HEK293 (cell line): ENCODE results near the gene DACT3.

Source experiments
- CTCF ChIP-seq: fragments of 450-650 bp; formaldehyde crosslinking; IDR thresholded peaks from 2 replicates; pipeline ENCODE4 v1.5.1; 2016; ENCODE audit warnings: missing biosample characterization, missing genetic modification characterization
- GLI2 ChIP-seq: fragments of 450-650 bp; formaldehyde crosslinking; IDR thresholded peaks from 2 replicates; pipeline ENCODE4; 2017; ENCODE audit warnings: missing biosample characterization, missing genetic modification characterization, low read depth, borderline replicate concordance
- KLF8 ChIP-seq: fragments of 450-650 bp; formaldehyde crosslinking; IDR thresholded peaks from 2 replicates; pipeline ENCODE4 v1.5.1; 2016; ENCODE audit warnings: missing biosample characterization, missing genetic modification characterization
- OSR2 ChIP-seq: fragments of 450-650 bp; formaldehyde crosslinking; IDR thresholded peaks from 2 replicates; pipeline ENCODE4 v1.5.1; 2016; ENCODE audit warnings: missing biosample characterization, missing genetic modification characterization
- ZBTB21 ChIP-seq: fragments of 450-650 bp; formaldehyde crosslinking; IDR thresholded peaks from 2 replicates; pipeline ENCODE4 v1.5.1; 2017; ENCODE audit warnings: missing biosample characterization, missing genetic modification characterization
- ZBTB6 ChIP-seq: fragments of 450-650 bp; formaldehyde crosslinking; IDR thresholded peaks from 2 replicates; pipeline ENCODE4 v1.5.1; 2017; ENCODE audit warnings: missing biosample characterization, missing genetic modification characterization
- ZFP37 ChIP-seq: fragments of 450-650 bp; formaldehyde crosslinking; IDR thresholded peaks from 2 replicates; pipeline ENCODE4 v1.5.1; 2016; ENCODE audit warnings: missing biosample characterization, missing genetic modification characterization
- ZNF174 ChIP-seq: fragments of 450-650 bp; formaldehyde crosslinking; IDR thresholded peaks from 2 replicates; pipeline ENCODE4 v1.5.0; 2017; ENCODE audit warnings: missing biosample characterization, mild to moderate bottlenecking, missing genetic modification characterization
- ZNF211 ChIP-seq: fragments of 450-650 bp; formaldehyde crosslinking; IDR thresholded peaks from 2 replicates; pipeline ENCODE4 v1.5.1; 2016; ENCODE audit warnings: low read depth, missing biosample characterization, missing genetic modification characterization
- ZNF266 ChIP-seq: fragments of 450-650 bp; formaldehyde crosslinking; IDR thresholded peaks from 2 replicates; pipeline ENCODE4 v1.5.1; 2016; ENCODE audit warnings: missing biosample characterization, missing genetic modification characterization, low read depth
- TF ChIP-seq, protein P1 (sequence below): fragments of 450-650 bp; formaldehyde crosslinking; conservative IDR thresholded peaks from 2 replicates; pipeline ENCODE4 v1.5.1; 2016; ENCODE audit warnings: low read depth, missing biosample characterization, missing genetic modification characterization
- TF ChIP-seq, protein P2 (sequence below): fragments of 450-650 bp; formaldehyde crosslinking; IDR thresholded peaks from 2 replicates; pipeline ENCODE4 v1.5.1; 2017; ENCODE audit warnings: missing biosample characterization, missing genetic modification characterization
- TF ChIP-seq, protein P3 (sequence below): fragments of 450-650 bp; formaldehyde crosslinking; IDR thresholded peaks from 2 replicates; pipeline ENCODE4 v1.5.1; 2016; ENCODE audit warnings: missing biosample characterization, missing genetic modification characterization

DNA sequence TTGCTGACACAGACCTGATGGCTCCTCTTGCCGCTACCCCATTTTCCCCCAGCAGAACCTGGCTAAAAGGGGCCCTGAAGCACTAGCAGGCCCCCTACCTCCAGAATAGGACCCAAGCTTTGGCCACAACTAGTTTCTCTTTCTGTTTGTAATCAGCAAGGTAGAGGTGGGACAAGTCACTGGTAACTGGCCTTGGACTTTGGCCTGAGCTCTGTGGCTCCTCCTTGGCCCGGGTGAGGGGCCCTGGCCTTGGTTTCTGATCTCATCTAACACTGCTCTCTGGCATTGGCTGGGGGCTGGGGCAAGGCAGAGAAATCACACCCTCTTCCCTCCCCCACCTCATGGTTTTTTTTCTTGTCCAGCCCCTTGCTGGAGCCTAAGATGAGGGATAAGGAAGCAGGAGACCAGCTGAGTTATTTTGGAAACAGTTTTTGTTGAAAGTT lies 57.8 kb downstream of the DACT3 start:
- TF ChIP-seq, protein P1, sequence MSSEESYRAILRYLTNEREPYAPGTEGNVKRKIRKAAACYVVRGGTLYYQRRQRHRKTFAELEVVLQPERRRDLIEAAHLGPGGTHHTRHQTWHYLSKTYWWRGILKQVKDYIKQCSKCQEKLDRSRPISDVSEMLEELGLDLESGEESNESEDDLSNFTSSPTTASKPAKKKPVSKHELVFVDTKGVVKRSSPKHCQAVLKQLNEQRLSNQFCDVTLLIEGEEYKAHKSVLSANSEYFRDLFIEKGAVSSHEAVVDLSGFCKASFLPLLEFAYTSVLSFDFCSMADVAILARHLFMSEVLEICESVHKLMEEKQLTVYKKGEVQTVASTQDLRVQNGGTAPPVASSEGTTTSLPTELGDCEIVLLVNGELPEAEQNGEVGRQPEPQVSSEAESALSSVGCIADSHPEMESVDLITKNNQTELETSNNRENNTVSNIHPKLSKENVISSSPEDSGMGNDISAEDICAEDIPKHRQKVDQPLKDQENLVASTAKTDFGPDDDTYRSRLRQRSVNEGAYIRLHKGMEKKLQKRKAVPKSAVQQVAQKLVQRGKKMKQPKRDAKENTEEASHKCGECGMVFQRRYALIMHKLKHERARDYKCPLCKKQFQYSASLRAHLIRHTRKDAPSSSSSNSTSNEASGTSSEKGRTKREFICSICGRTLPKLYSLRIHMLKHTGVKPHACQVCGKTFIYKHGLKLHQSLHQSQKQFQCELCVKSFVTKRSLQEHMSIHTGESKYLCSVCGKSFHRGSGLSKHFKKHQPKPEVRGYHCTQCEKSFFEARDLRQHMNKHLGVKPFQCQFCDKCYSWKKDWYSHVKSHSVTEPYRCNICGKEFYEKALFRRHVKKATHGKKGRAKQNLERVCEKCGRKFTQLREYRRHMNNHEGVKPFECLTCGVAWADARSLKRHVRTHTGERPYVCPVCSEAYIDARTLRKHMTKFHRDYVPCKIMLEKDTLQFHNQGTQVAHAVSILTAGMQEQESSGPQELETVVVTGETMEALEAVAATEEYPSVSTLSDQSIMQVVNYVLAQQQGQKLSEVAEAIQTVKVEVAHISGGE (tag by site-specific recombination), result no peak
- TF ChIP-seq ZNF266 (no peak), CTCF (no peak), OSR2 (tag by site-specific recombination) (no peak), ZNF211 (tag by site-specific recombination) (no peak), ZNF174 (tag by site-specific recombination) (no peak), KLF8 (no peak), GLI2 (tag by site-specific recombination) (no peak), ZBTB6 (no peak), ZFP37 (tag by site-specific recombination) (no peak), ZBTB21 (tag by site-specific recombination) (no peak)
- TF ChIP-seq, protein P2, sequence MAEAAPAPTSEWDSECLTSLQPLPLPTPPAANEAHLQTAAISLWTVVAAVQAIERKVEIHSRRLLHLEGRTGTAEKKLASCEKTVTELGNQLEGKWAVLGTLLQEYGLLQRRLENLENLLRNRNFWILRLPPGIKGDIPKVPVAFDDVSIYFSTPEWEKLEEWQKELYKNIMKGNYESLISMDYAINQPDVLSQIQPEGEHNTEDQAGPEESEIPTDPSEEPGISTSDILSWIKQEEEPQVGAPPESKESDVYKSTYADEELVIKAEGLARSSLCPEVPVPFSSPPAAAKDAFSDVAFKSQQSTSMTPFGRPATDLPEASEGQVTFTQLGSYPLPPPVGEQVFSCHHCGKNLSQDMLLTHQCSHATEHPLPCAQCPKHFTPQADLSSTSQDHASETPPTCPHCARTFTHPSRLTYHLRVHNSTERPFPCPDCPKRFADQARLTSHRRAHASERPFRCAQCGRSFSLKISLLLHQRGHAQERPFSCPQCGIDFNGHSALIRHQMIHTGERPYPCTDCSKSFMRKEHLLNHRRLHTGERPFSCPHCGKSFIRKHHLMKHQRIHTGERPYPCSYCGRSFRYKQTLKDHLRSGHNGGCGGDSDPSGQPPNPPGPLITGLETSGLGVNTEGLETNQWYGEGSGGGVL (tag by site-specific recombination), result no peak
- TF ChIP-seq, protein P3, sequence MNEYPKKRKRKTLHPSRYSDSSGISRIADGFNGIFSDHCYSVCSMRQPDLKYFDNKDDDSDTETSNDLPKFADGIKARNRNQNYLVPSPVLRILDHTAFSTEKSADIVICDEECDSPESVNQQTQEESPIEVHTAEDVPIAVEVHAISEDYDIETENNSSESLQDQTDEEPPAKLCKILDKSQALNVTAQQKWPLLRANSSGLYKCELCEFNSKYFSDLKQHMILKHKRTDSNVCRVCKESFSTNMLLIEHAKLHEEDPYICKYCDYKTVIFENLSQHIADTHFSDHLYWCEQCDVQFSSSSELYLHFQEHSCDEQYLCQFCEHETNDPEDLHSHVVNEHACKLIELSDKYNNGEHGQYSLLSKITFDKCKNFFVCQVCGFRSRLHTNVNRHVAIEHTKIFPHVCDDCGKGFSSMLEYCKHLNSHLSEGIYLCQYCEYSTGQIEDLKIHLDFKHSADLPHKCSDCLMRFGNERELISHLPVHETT (tag by site-specific recombination), result no peak
